Mucosa of descending colon (tissue), 3 donors: ENCODE results near the gene CADM1. TPM values are rescaled to one million over a fixed set of nuclear protein-coding genes. Genes with fewer than 3 reads are reported as not detected.

Source experiments
- ATAC-seq: fragments of 200-7000 bp; cut with Tn5 transposase; one replicate; pipeline ENCODE4 v1.9.1; 2020; ENCODE audit warnings: mild to moderate bottlenecking, moderate library complexity
- DNase-seq, 3 donors: peaks; one replicate each; pipeline ENCODE4 v3.0.0-alpha.2; 2020
- H3K36me3 ChIP-seq: fragments of 200-600 bp; one replicate; pipeline ENCODE4 v1.8.0; 2021; ENCODE audit warnings: low read depth, mild to moderate bottlenecking
- H3K4me1 ChIP-seq: fragments of 200-600 bp; one replicate; pipeline ENCODE4 v1.8.0; 2021; ENCODE audit warnings: low read depth, mild to moderate bottlenecking
- H3K4me3 ChIP-seq: fragments of 200-600 bp; one replicate; pipeline ENCODE4 v1.8.0; 2021; ENCODE audit warnings: mild to moderate bottlenecking
- H3K9me3 ChIP-seq: fragments of 200-600 bp; one replicate; pipeline ENCODE4 v1.8.0; 2021; ENCODE audit warnings: mild to moderate bottlenecking
- intact Hi-C, 2 donors: fragments of 100-400 bp; cut with DNase I in 1 of 2; cut with micrococcal nuclease in 1 of 2; formaldehyde crosslinking; loops; one replicate each; pipeline versions ENCODE4 v1.11.0 to v1.11.1; 2022; cut with DNase I, micrococcal nuclease
- total RNA-seq, 3 donors: library from RNA; stranded (reverse); fragmentation: NEBNext Ultra II Directional in 2 of 3; extraction: Animal tissue kit (Norgen Biotek cat#: 25700) in 2 of 3; gene quantifications; one replicate each; pipeline versions ENCODE4 v1.2.1 to v1.2.4, GENCODE V29; 2021 to 2023
- TF ChIP-seq, protein P1 (sequence below): fragments of 200-600 bp; IDR thresholded peaks from one replicate; pipeline ENCODE4 v1.8.0; 2022; ENCODE audit warnings: antibody characterized with exemption, mild to moderate bottlenecking
- donor health status: DM: no; HTN: no; CAD: no; lungs with moderate emphysema.
- donor health status: DM: no; HTN: no; CAD: no.
- donor health status: DM: no; HTN: yes; CAD: no.

Gene CADM1
- total RNA-seq, 3 donors from 2014 or later = 4.3 to 20.2 (median 7.2) TPM

DNA sequence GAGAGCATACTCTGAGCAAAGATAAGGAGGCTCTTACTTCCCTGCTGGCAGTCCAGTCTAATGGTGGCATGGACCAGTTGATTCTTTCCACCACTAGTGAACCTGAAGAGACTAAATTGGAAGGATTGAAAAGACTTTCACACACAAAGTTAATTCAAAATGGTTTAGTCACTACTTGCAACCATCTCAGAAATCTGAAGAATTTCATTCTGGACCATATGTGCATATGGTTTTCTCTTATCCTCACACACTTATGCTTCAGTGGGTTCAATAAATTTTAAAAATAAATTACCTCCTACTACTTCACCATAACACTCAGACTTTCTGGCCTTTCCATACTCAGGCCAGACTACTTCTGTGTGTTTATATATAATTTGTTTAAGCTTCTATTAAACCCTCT lies 44.7 kb downstream of the CADM1 start:
- intact Hi-C loops = no loop called here
- H3K9me3 ChIP-seq = no peaks in the 10 kb centered on the region
- no peaks in the 10 kb centered on the region for H3K4me1 ChIP-seq
- no peak for DNase-seq
- TF ChIP-seq, protein P1, sequence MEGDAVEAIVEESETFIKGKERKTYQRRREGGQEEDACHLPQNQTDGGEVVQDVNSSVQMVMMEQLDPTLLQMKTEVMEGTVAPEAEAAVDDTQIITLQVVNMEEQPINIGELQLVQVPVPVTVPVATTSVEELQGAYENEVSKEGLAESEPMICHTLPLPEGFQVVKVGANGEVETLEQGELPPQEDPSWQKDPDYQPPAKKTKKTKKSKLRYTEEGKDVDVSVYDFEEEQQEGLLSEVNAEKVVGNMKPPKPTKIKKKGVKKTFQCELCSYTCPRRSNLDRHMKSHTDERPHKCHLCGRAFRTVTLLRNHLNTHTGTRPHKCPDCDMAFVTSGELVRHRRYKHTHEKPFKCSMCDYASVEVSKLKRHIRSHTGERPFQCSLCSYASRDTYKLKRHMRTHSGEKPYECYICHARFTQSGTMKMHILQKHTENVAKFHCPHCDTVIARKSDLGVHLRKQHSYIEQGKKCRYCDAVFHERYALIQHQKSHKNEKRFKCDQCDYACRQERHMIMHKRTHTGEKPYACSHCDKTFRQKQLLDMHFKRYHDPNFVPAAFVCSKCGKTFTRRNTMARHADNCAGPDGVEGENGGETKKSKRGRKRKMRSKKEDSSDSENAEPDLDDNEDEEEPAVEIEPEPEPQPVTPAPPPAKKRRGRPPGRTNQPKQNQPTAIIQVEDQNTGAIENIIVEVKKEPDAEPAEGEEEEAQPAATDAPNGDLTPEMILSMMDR = no peak
- ATAC-seq = no peak
- H3K36me3 ChIP-seq = no peaks in the 10 kb centered on the region
- H3K4me3 ChIP-seq = no peak overlapping the region

DNA sequence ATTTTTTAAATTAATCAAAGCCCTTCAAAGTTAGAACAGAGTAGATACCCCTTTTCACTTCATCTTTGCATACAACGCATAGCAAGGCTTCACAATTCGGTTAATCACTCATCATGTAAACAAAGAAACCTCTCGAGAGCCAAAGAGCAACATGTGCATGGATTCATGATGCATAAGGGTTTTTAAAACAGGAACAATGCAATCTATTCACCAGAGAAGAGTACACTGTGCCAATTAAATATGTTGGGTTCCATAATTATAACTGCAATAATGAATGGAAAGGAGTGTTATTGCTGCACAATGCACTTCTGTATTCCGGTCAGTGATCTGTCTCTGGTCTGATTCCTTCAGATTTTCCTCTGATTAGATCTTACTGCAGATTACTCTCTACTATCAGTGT lies 45.3 kb downstream of the CADM1 start:
- TF ChIP-seq, protein P1 = no peak
- Histone ChIP-seq H3K36me3 (no peaks in the 10 kb centered on the region), H3K4me1 (no peaks in the 10 kb centered on the region), H3K9me3 (no peaks in the 10 kb centered on the region), H3K4me3 (no peak overlapping the region)
- ATAC-seq = no peak
- intact Hi-C loops = no loop called here
- DNase-seq = no peak

DNA sequence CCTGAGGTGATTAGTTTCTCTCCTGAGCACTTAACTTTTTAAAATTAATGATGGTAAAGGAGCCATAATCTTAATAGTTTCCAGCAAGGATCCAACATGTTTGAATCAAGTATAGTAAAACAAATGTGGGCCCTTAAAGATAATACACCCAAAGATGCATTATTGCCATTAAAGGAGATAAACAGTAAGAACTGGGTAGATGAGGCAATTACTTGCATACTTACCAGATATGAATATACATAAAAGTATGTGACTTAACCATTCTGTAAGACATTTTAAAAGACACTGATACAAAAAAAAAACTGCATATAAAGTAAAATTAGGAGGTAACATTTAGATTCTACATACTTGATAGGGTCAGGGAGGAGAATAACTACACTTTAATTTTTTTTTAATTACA lies 48.2 kb downstream of the CADM1 start:
- H3K4me3 ChIP-seq = no peak overlapping the region
- DNase-seq (no peak), ATAC-seq (no peak)
- intact Hi-C loops = no loop called here
- H3K9me3 ChIP-seq = no peaks in the 10 kb centered on the region
- no peaks in the 10 kb centered on the region for H3K4me1 ChIP-seq
- H3K36me3 ChIP-seq = no peaks in the 10 kb centered on the region
- TF ChIP-seq, protein P1 = no peak

DNA sequence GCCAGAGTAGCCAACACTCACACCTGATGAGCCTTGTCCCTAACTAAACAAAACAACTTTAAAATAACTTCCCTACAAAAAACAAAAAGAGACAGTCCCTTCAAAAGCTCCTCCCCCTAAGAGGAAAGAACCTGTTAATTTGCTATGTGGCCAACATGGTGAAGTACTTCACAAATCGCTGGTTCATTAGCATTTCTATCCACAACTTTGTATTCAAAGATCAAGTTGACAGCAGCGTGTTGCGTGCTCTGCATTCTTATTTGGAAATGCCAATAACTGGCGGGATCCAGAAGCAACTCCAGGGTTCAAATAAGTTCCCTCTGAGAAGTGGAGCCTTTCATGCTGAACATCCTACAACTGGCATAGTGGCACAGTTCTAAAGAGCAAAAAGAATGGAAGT lies 48.6 kb downstream of the CADM1 start:
- Histone ChIP-seq H3K4me1 (no peaks in the 10 kb centered on the region), H3K9me3 (no peaks in the 10 kb centered on the region), H3K36me3 (no peaks in the 10 kb centered on the region), H3K4me3 (no peak overlapping the region)
- intact Hi-C loops = no loop called here
- TF ChIP-seq, protein P1 = no peak
- no peak for DNase-seq
- no peak for ATAC-seq

DNA sequence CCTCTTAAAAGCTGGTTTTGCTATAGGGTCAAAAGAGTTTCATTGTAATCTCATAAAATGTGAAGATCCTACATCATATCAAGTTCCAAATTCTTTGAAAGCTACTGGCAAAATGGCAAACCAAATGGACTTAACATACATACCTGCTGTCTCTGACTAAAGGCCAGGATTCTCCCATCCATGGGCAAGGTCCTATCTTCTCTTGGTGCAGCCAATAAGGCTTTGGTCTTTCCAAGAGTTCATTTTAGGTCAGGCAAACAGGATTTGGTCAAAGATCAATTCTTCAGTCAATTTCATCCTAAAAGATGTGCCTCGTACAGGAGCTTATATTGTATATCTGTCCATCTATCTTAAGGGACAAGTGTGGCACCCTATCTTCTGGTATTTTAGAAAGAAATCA lies 49.7 kb downstream of the CADM1 start:
- no peak overlapping the region for H3K4me3 ChIP-seq
- no peaks in the 10 kb centered on the region for H3K9me3 ChIP-seq
- H3K4me1 ChIP-seq = no peaks in the 10 kb centered on the region
- ATAC-seq (no peak), DNase-seq (no peak)
- H3K36me3 ChIP-seq = no peaks in the 10 kb centered on the region
- TF ChIP-seq, protein P1 = no peak
- intact Hi-C loops = no loop called here

DNA sequence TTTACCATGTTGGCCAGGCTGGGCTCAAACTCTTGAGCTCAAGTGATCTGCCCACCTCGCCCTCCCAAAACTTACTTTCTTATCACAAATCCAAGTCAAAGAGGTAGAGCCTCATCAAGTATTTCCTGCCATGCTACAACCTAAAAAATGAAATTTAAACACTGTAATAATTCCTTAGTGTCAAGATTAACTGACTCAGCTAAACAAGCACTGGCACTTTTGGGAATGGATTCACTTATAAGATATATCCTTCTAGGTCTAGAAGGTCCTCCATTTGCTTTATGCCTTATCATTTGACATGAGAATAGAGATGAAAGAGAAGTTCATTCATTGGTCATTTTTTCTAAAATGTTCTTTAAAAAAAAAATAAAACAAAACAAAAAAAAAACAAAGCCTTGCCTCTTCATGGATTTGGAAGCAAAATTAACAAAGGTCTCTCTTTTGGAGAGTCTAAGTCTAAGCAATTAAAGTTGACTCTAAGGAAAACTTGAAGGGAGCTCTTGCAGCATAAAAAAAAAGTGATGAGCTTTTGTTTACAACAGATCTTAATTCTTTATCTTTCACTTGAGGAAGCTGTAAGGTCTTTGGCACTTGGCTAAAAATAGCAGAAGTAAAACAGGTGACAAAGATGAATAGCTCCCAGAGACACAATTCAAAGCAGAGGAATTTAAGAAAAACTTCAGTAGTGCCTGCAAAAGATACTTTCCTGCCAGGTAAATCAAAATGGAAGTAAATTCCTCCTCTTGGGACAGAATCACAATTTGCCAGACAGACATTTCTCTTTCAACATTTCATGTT lies 50.3 kb downstream of the CADM1 start:
- DNase-seq (no peak), ATAC-seq (no peak)
- intact Hi-C loops = no loop called here
- no peaks in the 10 kb centered on the region for H3K9me3 ChIP-seq
- no peaks in the 10 kb centered on the region for H3K36me3 ChIP-seq
- no peaks in the 10 kb centered on the region for H3K4me1 ChIP-seq
- no peak overlapping the region for H3K4me3 ChIP-seq
- TF ChIP-seq, protein P1 = no peak
